ENCODE data around the gene ZFP82.
A peak's percentile ranks its signal among the peaks of the same experiment; 100 is the strongest.

Gene ZFP82

DNA sequence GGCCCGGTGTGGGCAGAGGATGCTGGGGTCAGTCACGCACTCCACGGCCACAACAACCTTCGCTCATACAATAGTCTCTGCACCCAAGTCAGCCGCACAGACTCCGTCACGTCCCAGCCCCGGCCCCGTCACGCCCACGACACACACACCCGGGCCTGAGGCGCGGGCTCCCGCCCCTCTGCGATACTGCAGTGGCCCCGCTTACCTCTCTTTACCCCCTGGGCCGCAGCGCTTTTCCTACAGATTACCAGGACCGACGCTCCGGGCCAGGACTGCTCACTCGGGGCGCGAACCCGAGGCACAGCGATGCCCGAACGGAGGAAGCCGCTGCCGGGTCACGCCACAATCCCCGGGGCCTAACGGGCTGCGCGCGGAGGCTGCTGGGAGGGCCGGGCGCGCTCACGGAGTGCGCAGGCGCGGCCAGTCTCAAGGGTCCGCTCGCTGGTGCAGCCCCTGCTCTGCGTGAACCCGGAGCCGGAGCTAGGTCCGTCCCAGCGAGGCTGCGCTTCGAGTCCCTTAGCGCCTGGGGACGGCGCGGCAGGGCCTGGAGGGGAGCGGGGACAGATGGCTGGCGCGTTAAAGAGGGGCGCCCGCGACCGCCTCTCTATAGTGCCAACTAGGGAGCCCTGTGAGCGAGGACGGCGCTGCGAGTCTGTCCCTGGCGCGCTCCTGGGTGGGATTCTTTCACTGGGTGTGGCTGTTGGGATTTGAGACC is at the start of gene ZFP82:
TSS of gene ZFP82 (minus strand) at position 358 of the 715 bp plus-strand sequence. CDS start 8,855 bp downstream, outside the sequence.
- peak; percentile 80 for DNase-seq

DNA sequence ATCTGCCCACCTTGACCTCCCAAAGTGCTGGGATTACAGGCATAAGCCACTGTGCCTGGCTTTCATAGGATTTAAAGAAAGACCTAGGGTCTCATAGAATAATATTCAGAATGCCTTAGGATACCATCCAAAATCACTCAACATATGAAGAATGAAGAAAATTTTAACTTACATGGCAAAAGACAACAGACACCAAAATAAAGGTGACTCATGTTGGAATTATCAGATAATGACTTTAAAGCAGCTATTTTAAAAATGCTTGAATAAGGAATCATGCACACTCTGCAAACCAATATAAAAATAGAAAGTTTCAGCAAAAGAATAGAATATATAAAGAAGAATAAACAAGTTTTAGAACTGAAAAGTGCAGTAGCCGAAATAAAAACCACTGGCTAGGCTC is 41.6 kb upstream of the ZFP82 start:
- no peak for DNase-seq

DNA sequence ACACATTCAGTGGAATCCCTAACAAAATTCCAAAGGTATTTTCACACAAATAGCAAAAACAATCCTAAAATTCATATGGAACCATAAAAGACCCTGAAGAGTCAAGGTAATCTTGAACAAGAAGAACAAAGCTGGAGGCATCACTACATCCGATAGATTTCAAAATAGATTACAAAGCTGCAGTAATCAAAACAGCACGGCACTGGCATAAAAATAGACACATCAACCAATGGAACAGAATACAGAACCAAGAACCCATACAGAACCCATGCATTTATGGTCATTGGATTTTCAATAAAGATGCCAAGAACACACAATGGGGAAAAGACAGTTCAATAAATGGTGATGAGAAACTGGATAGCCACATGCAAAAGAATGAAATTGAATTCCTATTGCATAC is 38.4 kb upstream of the ZFP82 start:
- DNase-seq, result no peak

DNA sequence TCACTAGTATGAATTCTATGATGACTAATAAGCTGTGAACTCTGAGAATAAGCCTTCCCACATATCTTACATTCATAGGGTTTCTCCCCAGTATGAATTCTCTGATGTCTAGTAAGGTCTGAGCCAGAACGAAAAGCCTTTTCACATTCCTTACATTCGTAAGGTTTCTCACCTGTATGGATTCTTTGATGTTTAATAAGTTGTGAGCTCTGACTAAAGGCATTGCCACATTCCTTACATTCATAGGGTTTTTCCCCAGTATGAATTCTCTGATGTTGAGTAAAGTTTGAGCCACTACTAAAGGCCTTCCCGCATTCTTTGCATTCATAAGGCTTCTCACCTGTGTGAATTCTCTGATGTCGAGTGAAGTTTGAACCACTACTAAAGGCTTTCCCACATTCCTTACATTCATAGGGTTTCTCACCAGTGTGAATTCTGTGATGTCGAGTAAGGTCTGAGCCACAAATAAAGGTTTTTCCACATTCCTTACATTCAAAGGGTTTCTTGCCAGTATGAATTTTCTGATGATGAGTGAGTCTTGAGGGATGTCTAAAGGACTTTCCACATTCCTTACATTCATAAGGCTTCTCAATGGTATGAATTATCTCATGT is 30.7 kb upstream of the ZFP82 start:
- no peak for DNase-seq

DNA sequence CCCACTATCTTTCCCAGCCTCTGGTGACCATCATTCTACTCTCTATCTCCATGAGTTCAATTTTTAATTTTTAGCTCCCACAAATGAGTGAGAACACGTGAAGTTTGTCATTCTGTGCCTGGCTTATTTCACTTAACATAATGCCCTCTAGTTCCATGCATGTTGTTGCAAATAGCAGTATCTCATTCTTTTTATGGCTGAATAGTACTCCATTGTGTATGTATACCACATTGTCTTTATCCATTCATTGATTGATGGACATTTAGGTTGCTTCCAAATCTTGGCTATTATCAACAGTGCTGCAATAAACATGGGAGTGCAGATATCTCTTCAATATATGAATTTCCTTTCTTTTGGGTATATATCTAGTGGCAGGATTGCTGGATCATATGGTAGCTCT is 22.9 kb upstream of the ZFP82 start:
- DNase-seq, result no peak

DNA sequence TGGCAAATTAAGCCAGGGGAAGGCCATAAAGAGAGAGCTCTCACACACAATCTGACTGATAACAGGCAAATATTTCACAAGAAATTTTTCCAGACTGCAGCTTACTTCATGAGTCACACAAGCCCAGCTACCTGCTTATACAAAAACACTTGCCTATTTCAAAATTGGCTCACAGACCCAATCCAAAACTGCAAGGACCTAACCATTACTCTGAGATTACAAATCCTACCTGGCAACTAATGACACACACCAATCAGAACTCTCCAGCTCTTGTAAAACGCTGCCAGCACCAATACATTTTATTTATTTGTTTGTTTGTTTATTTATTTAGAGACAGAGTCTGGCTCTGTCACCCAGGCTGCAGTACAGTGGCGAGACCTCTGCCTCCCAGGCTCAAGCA is 18.1 kb upstream of the ZFP82 start:
- DNase-seq, result no peak

DNA sequence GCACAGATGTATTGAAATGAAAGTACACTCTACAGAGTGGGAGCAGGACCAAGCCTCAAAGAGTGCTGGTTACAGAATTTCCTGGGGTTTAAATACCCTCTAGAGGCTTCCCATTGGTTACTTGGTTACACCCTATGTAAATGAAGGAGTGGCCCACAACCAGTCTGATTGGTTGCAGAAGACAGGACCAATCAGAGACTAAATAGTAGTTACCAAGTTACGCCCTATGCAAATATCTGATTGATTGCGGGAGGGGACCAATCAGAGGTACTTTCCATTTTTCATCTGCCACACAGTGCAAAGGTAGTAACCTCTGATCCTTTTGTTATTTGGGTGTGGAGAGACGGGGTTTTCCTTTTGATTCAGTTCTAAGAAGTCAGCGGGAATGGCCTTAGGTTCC is 5.5 kb upstream of the ZFP82 start:
- no peak for DNase-seq

DNA sequence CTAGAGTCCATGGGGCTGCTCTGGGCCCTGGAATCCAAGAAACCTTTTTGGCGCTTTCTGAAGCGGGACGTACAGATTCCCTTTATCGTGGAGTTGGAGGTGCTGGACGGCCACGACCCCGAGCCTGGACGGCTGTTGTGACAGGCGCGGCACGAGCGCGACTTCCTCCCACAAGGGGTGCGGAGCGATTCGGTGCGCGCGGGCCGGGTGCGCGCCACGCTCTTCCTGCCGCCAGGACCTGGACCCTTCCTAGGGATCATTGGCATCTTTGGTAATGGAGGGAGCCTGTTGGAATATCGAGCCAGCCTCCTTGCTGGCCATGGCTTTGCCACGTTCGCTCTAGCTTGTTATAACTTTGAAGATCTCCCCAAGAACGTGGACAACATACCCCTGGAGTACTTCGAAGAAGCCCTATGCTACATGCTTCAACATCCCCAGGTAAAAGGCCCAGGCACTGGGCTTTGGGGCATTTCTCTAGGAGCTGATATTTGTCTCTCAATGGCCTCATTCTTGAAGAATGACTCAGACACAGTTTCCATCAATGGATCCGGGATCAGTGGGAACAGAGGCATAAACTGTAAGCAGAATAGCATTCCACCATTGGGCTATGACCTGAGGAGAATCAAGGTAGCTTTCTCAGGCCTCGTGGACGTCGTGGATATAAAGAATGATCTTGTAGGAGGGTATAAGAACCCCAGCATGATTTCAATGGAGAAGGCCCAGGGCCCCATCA is 3.5 kb upstream of the ZFP82 start:
- no peak for DNase-seq

DNA sequence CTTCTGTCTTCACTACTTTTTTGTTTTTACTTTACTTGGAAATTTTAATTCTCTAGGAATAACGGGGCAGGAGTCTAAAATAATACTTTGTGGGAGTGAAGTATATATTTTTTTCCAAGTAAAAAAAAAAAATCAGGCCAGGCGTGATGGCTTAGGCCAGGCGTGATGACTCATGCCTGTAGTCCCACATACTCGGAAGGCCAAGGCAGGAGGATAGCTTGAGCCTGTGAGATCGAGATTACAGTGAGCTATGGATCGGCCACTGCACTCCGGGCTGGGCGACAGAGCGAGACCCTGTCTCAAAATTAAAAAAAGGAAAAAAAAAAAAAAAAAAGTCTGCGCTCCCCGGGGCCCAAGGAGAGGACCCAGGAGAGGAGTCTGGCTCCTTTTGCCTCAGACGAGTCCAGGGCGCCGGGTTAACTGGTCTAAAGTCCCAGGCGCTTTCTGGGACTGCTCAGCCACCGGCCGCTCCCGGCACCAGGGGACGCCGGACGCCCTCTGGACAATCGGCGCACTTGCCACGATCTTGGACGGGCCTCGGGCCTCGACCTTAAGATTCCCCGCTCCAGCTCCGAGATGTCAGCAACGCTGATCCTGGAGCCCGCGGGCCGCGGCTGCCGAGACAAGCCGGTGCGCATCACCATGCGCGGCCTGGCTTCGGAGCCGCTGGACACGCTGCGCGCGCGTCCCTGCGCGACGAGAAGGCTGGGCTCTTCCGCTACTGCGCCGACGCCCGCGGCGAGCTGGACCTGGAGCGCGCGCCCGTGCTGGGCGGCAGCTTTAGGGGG is 2.7 kb upstream of the ZFP82 start:
- no peak for DNase-seq

DNA sequence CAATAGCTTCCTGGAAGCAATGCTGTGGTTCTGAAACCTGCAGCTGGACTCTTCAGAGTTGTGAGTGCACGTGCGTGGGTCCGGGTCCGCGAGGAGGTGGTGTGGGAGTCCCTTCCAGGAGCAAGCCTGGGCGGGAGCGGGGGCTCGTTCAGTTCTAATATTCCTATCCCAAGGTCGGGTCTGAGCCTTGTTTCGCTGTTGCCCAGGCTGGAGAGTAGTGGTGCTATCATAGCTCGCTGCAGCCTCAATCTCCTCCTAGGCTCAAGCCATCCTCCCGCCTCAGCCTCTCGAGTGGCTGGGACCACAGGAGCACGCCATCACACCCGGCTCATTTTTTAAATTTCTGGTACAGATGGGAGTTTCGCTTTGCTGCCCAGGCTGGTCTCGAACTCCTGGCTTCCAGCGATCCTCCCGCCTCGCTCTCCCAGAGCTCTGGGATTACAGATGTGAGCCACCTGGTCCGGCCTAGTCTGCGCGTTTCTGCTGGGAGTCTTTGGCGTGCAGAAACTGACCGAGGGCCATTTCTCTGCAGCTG is 625 bp downstream of the ZFP82 start:
- DNase-seq, result no peak

DNA sequence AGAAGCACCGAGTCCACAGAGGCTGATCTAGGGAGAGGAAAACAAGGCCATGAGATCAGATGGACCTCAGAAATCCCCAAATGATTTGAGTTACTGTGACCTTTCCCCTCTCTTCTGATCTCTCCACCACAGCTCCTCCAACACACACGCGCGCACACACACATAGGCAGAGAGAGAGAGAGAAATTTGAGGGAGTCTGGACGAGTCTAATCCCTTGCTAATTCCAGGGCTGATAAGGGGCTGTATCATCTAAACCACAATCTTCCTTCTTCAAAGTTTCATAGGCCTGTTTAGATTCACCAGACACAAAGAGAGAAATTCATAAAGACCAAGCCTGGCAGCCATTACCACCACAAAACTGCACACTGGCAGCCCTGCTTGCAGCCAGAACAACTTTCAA is 8.6 kb downstream of the ZFP82 start:
- no peak for DNase-seq

DNA sequence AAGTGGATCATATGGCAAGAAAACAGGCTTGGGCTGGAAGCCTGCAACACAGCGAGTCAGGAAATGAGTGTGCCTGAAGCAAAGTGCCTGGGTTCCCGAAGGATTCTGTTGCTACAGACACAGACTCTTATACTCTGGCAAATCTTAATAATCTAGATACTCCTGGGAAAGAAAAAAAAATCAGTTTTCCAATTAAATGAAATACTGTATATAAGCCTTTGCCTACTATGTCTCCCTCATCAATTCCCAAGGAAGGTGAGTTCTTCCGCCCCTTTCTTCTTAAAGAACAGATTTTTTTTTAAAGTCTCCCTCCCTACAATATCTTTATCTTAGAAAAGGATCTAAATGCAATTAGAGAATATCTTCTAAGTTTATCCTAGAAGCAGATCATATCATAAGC is 10.3 kb downstream of the ZFP82 start:
- DNase-seq, result no peak

DNA sequence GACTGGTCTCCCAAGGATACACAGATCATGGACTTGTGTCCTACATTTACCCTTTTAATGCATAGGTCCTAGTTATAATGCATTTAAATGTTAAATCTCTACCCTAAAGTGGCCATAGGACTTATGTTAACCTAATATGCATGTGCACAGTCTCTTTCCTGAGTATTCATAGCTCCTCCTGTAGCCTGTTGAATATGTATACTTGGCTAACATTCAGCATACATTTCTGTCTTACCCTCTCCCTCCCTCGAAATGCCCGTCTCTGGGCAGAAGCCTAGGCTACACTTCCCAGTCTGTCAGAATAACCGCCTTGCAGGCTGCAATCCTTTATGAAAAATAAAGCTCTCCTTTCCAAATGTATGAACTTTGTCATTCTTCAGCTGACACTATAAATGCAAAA is 13.9 kb downstream of the ZFP82 start:
- DNase-seq, result no peak

DNA sequence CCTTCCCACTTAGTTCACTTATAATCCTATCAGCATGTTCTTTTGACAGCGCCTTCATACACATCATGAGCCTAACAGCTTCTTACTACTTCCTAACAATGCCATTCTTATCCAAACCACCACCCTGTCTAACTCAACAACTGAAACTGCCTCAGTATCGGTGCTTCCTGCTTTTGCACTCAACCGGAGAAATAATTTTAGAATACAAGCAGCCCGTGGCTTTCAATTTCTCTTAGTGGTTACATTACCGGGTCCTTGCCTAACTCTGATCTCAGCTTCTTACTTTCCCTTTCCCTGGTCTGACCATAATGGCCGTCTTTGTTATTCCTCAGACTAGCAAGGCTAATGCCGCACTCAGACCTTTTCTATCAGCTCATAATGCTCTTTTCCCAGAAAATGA is 17.0 kb downstream of the ZFP82 start:
- no peak for DNase-seq

DNA sequence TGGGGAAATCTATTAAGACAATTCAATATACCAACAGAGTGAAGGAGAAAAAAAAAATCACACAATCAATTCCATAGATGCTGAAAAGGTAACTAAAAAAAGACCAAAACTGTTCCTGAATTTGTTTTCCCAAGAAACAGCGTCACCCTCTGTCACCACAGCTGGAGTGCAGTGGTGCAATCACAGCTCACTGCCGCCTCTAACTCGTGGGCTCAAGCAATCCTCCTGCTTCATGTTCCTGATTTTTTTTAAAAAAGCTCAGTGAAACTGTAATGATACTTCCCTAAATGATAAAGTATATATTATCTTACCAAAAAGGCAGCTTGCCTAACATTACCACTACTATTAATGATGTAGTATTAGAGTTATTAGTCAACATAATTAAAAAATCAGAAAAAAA is 19.9 kb downstream of the ZFP82 start:
- no peak for DNase-seq

DNA sequence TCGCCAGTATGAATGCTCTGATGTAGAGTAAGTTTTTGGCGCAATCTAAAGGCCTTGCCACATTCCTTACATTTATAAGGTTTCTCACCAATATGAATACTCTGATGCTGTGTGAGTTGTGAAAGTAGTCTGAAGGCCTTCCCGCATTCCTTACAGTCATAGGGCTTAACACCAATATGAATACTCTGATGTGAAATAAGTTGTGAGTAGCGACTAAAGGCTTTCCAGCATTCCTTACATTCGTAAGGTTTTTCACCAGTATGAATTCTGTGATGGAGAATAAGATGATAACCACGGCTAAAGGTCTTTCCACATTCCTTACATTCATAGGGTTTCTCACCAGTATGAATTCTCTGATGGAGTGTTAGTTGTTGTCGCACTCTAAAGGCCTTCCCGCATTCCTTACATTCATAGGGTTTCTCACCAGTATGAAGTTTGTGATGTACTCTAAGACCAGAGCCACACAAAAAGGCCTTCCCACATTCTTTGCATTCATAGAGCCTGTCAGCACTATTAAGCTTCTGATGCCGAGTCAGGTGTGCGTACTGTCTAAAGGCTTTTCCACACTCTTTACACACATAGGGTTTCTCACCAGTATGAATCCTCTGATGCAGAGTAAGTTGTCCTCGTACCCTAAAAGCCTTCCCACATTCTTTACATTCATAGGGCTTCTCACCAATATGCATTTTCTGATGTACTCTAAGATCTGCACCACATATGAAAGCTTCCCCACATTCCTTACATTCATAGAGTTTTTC is 25.3 kb downstream of the ZFP82 start:
- DNase-seq, result no peak

DNA sequence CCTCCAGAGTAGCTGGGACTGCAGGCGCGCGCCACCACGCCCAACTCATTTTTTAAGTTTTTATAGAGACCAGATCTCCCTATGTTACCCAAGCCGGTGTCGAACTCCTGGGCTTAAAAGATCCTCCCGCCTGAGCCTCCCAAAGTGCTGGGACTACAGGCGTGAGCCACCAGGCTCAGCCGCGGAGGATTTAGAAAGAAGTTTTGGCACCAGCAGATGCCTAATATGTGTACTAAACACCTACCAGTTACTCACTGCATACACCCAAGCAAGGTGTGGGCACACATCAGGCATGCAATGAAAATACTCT is 39.0 kb downstream of the ZFP82 start:
- DNase-seq, result no peak

DNA sequence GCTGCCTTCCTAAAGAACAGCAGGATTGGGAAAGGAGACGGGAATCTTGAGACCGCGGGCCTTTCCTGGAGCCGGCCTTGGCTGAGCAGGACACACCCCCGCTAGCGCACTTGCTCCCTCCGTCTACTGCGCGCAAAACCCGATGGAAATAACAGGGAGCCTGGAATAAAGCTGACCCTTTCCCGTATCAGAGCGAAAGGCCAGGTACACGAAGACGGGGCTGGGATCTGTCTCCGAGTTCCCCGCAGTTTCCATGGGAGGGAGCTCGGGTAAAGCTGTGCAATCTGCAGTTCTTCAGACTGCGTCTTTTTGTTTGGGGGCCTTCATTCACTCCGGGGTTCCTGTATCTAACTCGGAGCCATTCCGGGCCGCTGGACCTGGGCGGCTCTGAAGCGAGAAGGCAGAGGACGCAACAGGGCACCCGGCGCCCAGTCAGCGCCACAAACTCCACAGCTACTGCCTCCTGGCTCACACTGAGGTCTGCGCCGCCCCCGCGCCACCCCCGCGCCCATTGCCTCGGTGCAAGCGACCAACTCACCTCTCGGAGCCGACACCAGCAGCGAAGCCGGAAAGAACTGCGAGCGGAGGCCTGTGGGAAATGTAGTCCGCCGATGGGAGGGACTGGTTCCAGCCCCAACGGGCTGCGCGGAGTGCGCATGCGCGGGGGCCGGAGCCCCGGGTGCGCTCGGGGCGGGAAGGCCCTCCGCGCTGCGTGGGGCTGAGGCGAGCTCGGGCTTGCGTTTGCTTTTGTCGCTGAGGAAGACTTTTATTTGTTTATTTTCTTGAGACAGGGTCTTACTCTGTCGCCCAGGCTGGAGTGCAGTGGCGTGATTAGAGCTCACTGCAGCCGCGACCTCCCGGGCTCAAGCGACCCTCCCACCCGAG is 39.6 kb downstream of the ZFP82 start, which contains the start of gene ZFP14:
TSS of gene ZFP14 (minus strand) at position 577 of the 885 bp plus-strand sequence. CDS start 11,309 bp downstream, outside the sequence.
- peak; percentile 94 for DNase-seq

DNA sequence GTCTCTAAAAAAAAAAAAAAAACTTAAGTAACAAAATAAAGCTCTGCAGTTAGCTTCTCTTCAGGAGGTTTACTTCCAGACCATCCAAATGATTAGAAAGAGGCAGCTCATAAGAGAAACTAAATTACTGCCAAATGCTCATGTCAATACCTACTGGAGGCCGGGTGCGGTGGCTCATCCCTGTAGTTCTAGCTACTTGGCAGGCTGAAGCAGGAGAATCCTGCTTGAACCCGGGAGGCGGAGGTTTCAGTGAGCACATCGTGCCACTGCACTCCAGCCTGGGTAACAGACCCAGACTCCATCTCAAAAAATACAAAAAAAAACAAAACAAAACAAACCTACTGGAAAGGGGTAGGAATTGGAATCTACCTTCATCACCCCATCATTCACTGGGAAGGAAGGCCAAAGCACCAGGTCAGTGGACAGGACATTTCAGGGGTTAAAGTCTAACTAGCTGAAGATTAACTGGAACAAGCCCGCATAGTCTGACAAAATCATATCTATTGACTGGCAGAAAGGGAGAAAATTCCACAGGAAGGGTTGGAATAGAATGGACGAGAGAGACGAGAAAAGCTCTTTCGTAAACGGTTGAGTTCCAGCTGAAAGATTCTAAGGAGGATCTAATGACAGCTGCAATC is 40.8 kb downstream of the ZFP82 start:
- DNase-seq, result no peak

DNA sequence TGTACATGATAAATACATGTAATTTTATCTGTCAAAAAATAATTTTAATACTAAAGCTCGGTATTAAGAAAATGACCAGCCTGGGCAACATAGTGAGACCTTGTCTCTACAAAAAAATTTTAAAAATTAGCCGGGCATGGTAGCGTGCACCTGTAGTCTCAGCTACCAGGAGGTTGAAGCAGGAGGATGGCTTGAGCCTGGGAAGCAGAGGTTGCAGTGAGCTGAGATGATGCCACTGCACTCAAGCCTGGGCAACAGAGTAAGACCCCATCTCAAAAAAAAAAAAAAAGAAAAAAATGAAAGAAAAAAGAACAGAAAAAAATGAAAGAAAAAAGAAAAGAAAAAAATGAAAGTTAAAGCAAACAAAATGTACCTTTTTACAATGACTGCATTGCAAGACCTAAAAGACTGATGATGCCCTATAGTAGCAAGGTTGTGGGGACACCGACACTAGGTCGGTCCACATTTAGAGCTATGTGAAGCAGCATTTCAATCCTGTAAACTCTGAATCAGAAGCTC is 44.7 kb downstream of the ZFP82 start:
- DNase-seq, result no peak

DNA sequence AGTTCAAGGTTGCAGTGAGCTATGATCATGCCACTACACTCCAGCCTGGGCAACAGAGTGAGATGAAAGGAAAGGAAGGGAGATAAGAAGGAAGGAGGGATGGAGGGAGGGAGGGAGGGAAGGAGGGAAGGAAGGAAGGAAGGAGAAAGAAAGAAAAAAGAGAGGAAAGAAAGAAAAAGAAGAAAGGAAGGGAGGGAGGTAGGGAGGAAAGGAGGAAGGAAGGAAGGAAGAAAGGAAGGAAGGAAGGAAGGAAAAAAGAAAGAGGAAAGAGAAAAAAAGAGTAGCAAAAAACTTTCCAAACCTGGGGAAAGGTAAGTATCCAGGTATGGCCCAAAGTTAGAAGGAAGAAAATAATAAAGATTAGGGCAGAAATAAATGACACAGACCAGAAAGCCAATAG is 46.6 kb downstream of the ZFP82 start:
- DNase-seq, result no peak

All from NCI-H1105 treated with DMSO at 0.1 percent for 48 hours (cell line).